Activated naive CD4-positive, alpha-beta T cell treated with anti-CD3 and anti-CD28 coated beads, Interleukin-2, amount 10 ng/mL, durations not matched to agents 7 days and 5 days (primary cell): ENCODE data around the gene DPYSL4.

ENCODE experiments used
- CTCF ChIA-PET: fragments of 350-600 bp; sonication (Branson Sonifier 250); formaldehyde crosslinking; loops from one replicate; lab custom pipeline; 2021; ENCODE audit warnings: antibody characterized with exemption; lab: Charles Lee
- DNase-seq: peaks from one replicate; pipeline ENCODE4 v3.0.0-alpha.2; 2020
- H3K27ac Mint-ChIP-seq: one replicate; pipeline ENCODE4 v1.8.0; 2021; ENCODE audit warnings: mild to moderate bottlenecking, moderate library complexity, mixed read lengths
- H3K27me3 Mint-ChIP-seq: one replicate; pipeline ENCODE4 v1.8.0; 2021; ENCODE audit warnings: mild to moderate bottlenecking, mixed read lengths
- H3K36me3 Mint-ChIP-seq: one replicate; pipeline ENCODE4 v1.8.0; 2021; ENCODE audit warnings: mixed read lengths
- H3K4me1 Mint-ChIP-seq: one replicate; pipeline ENCODE4 v1.8.0; 2021; ENCODE audit warnings: mixed read lengths
- H3K4me3 Mint-ChIP-seq: one replicate; pipeline ENCODE4 v1.8.0; 2021; ENCODE audit warnings: mild to moderate bottlenecking, moderate library complexity, mixed read lengths
- H3K9me3 Mint-ChIP-seq: one replicate; pipeline ENCODE4 v1.8.0; 2021; ENCODE audit warnings: mixed read lengths

The DPYSL4 gene

DNA sequence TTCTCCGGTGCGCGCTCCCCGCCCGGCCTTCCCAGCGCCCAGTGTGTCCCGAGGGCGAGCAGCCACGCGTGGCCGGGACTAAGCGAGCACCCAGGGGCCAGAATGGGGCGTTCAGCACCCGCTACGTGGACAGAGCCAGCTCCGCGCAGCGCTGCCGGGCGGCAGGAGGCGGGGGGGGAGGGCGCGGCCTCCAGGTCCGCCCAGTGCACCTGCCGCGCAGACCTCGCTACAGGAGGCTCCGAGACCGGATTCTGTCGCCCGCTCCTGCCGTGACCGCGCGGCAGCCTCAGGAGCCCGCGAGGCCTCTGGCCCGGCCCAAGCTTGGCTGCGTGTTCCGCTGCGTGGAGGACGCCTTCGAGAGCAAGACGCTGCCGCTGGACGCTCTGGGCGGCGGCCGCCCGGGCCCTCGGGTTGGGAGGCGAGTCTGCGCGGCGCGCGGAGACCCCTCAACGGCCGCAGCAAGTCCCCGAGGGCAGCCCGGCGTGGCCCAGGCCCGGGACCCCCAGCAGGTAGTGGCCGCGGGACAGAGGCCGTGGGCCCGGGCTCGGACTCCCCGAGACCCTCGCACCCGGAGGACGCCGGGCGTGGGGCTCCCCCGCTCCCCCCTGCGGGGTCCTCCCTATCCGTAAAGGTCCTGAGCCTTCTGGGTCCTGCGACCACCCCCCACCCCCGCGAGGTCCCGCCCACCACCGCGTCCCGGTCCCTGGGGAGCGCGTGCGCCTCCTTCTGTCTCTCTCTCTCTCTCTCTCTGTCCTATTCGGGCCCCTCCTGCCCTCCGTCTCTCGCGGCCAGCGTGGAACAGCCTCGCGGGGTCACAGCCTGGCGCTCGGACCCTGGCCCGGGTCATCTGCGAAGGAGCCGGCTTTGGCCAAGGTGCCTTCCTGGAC lies 904 bp upstream of the DPYSL4 start:
- no peaks in the 10 kb centered on the region for H3K9me3 Mint-ChIP-seq
- H3K4me1 Mint-ChIP-seq: peaks cover 10% of the 10 kb centered on the region
- CTCF ChIA-PET: no interaction called here
- H3K36me3 Mint-ChIP-seq: no peaks in the 10 kb centered on the region
- H3K27ac Mint-ChIP-seq: no peak overlapping the region
- peak overlapping the region; percentile 15 for H3K4me3 Mint-ChIP-seq
- H3K27me3 Mint-ChIP-seq: peaks cover 71% of the 10 kb centered on the region
- peak; percentile 80 for DNase-seq

DNA sequence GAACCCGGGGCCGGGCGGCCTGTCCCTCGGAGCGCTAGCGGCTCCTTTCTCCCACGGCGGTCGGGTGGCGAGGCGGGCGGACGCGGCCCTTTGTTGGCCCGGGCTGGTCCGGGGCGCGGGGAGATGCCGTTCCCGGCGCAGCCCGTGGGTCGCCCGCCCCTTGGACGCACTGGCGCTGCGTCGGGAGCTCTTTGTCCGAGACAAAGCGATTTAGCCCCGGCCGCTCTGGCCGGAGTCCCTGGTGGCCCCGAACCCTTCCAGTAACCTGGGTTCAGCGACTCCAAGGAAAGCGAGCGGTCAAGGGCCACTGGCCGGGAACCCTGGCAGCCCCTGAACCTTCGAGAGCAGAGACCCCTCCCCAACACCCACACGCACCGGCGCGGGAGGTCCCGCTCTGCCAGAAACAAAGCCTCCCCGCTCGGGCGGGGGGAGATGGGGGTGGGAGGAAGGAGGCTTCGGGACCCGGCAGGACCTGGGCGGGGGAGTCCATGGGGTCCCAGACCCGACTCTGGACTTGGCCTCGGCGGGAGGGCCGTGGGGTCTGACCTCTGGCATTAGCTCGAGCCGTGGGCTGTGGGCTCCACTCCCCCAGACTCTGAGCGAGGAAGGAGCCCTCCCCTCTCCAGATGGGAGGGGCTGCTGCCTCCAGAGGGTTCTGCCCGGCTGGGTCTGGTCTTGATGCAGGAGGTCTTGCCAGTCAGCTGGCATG lies 836 bp downstream of the DPYSL4 start:
- DNase-seq: no peak
- Mint-ChIP-seq H3K27me3 (peaks cover 61% of the 10 kb centered on the region), H3K27ac (no peak overlapping the region), H3K4me3 (peak overlapping the region; percentile 38), H3K36me3 (no peaks in the 10 kb centered on the region), H3K9me3 (no peaks in the 10 kb centered on the region), H3K4me1 (peaks cover 10% of the 10 kb centered on the region)
- CTCF ChIA-PET: interaction anchor here (0.7 kb wide), 1 partner anchor 25 kb away, joined by 3 read pairs; no protein-coding TSS in a partner anchor

DNA sequence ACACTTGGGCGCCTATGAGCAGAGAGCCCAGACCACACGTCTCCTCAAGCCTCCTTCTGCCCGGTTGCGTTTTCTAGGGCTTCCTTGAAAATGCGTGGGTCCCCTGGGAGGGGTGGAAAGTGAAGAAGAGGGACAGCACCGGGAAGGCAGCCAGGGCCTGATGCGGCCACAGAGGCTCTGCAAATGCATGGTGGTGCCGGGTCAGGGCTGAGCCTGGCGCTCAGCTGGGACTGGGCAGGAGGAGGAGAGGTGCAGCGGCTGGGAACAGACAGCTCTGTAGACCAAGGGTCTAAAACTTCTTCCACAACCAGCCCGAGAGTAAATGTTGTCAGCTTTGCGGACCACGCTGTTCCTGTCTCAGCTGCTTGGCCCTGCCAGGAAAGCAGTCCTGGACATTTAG lies 1.6 kb downstream of the DPYSL4 start:
- H3K9me3 Mint-ChIP-seq: no peaks in the 10 kb centered on the region
- H3K36me3 Mint-ChIP-seq: no peaks in the 10 kb centered on the region
- peak overlapping the region; percentile 38 for H3K4me3 Mint-ChIP-seq
- H3K27ac Mint-ChIP-seq: no peak overlapping the region
- no peak for DNase-seq
- H3K4me1 Mint-ChIP-seq: peaks cover 10% of the 10 kb centered on the region
- H3K27me3 Mint-ChIP-seq: peaks cover 59% of the 10 kb centered on the region
- CTCF ChIA-PET: interaction anchor here (0.7 kb wide), 1 partner anchor 1202 kb away, joined by 3 read pairs; no protein-coding TSS in a partner anchor

DNA sequence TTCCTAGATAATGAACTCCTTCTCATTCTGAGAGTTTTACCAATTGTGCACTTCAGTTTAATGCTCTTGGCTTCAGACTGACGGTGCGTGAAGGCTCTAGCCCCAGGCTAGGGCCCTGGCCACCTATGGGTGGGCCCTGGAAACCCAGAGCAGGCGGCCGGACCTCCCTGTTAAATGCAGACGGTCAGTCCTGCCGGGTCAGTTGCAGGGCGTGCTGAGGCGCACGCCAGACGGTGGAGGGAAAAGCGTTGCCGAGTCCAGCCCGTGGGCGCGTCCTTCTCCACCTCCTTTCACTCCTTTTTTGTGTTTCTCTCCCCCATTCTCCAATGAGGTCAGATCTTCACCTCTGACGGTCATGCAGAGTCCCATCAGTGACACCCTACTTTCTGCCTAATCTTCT lies 2.3 kb downstream of the DPYSL4 start:
- Mint-ChIP-seq H3K27me3 (peaks cover 56% of the 10 kb centered on the region), H3K9me3 (no peaks in the 10 kb centered on the region), H3K4me3 (no peak overlapping the region), H3K36me3 (no peaks in the 10 kb centered on the region), H3K4me1 (peaks cover 10% of the 10 kb centered on the region), H3K27ac (no peak overlapping the region)
- DNase-seq: no peak
- CTCF ChIA-PET: no interaction called here

DNA sequence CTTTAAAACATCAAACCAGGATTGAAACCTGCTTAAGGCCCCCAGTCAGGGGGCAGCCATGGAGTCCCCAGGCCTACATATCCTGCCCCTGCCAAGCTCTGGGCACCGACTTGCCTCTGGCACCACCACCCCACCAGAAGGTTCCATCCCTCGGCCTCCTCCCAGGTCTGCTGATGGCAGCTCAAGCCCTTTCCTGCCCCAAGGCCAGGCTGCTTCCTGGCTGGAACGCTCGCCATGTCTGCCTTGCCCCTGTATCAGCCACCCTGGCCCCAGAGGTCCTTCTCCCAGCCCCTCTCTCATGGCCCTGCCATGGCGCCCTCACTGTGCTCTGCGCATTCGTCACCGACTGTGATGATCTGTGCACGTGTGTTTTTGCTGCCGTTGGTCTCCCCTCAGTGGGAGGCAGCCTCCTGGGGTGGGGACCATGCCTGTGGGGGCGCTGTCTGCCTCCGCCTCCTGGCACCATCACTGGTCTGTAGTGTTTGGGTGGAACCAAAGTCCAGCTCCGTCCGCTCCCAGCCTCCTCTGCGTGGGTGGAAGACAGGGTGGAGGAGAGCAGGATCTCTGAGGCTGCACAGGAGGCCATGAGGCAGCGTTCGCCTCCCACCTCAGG lies 3.2 kb downstream of the DPYSL4 start:
- CTCF ChIA-PET: no interaction called here
- Mint-ChIP-seq H3K4me1 (peaks cover 8% of the 10 kb centered on the region), H3K4me3 (no peak overlapping the region), H3K9me3 (no peaks in the 10 kb centered on the region), H3K27ac (no peak overlapping the region), H3K36me3 (no peaks in the 10 kb centered on the region), H3K27me3 (peaks cover 49% of the 10 kb centered on the region)
- no peak for DNase-seq

DNA sequence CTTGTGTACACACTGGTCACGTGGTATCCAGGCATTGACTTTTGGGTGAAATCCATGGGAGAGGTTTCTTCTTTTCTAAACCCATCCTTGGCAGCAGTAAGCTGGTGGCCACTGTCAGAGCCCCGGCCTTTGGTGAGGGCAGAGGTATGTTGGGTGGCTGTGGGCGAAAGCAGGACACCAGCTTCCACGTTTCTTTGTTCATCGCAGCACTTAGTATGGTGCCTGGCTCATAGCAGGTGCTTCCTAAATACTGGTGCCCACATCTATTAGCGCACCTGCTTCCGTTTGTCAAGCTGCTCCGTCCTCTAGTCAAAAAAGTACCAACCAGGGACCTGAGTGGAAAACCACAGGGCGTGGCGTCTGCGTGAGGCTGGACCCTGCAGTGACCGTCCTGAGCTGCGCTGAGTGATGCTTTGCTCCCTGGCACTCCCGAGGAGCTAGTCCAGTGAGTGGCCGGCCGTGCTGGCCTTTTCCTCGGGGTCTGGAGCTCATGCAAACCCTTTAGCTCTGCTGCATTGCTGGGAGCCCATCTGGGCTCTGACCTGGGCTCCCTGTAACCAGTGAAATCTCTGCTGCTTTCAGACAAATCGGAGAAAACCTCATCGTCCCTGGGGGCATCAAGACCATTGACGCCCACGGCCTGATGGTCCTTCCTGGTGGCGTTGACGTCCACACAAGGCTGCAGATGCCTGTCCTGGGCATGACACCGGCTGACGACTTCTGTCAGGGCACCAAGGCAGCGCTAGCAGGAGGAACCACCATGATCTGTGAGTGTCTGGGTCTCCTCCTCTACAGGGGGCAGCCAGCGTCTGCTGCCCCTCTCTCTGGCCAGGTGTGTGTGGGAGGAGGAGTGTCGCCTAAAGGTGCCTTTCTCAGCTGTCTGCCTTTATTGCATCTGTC lies 5.6 kb downstream of the DPYSL4 start:
- H3K9me3 Mint-ChIP-seq: no peaks in the 10 kb centered on the region
- H3K36me3 Mint-ChIP-seq: no peaks in the 10 kb centered on the region
- H3K27me3 Mint-ChIP-seq: peaks cover 30% of the 10 kb centered on the region
- peaks cover 7% of the 10 kb centered on the region for H3K4me1 Mint-ChIP-seq
- CTCF ChIA-PET: no interaction called here
- no peak for DNase-seq
- H3K4me3 Mint-ChIP-seq: no peak overlapping the region
- no peak overlapping the region for H3K27ac Mint-ChIP-seq

DNA sequence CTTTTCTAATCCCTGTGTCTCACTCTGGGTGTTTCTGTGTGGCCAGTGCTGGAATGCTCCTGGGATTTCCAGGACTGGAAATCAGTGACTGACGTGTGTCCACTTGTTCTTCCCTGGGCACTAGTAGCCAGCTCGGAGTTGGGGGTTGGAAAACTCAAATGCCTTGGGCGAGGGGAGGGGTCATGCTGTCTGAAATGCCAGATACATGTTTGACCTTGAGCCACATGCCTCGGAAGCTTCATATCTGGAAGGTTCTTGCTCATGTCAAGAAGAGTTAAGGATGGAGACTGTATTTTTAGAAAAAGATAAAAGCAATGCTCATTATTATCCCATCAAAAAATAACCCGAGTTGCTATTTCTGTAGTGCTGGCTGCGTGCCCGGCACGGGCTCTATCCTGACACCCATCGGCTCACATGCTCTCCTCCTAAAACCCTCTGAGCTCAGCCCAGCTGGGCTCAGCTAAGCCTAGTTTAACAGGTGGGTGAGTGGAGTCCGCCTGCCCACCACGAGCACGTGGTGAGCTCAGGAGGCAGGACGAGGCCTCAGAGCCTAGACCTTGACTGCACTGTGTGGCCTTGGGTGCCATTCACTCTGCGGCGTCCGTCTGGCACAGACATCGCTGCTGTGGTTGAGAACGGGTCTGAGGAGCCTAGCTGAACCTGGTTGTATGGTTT lies 6.4 kb downstream of the DPYSL4 start:
- Mint-ChIP-seq H3K27me3 (peaks cover 22% of the 10 kb centered on the region), H3K36me3 (no peaks in the 10 kb centered on the region), H3K9me3 (no peaks in the 10 kb centered on the region), H3K4me1 (peaks cover 3% of the 10 kb centered on the region), H3K4me3 (no peak overlapping the region), H3K27ac (no peak overlapping the region)
- DNase-seq: no peak
- CTCF ChIA-PET: no interaction called here

DNA sequence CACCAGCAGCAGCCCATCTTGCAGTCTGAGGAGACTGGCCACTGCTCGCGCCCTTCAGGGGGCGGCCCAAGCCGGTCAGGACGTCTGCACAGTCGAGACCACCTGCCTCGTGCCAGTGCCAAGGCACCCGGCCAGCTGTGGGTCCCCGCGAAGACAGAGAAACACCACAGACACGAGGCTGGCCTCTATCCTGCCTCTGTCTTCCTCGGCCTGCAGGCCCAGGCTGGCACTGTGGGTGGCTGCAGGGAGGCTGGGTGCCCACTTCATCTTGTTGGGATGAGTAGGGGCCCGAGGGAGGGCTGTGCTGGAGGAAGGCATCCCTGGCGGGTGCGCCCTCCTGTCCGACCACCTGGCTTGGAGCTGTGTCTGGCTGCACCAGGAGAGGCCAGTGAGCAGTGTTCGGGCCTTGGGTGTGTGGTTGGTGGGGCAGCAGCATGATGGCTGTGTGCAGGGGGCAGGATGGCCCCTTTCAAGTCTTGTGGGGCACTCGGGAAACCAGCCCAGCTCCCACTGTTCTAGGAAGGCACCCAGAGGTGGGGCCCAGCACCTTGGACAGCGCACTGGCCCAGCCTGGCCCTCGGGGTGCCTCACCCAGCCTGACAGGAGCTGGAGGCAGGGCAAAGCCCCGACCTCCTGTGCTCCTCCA lies 7.3 kb downstream of the DPYSL4 start:
- CTCF ChIA-PET: no interaction called here
- no peak overlapping the region for H3K4me3 Mint-ChIP-seq
- DNase-seq: peak; percentile 66
- no peaks in the 10 kb centered on the region for H3K9me3 Mint-ChIP-seq
- no peaks in the 10 kb centered on the region for H3K36me3 Mint-ChIP-seq
- peaks cover 13% of the 10 kb centered on the region for H3K27me3 Mint-ChIP-seq
- no peak overlapping the region for H3K27ac Mint-ChIP-seq
- H3K4me1 Mint-ChIP-seq: no peaks in the 10 kb centered on the region

DNA sequence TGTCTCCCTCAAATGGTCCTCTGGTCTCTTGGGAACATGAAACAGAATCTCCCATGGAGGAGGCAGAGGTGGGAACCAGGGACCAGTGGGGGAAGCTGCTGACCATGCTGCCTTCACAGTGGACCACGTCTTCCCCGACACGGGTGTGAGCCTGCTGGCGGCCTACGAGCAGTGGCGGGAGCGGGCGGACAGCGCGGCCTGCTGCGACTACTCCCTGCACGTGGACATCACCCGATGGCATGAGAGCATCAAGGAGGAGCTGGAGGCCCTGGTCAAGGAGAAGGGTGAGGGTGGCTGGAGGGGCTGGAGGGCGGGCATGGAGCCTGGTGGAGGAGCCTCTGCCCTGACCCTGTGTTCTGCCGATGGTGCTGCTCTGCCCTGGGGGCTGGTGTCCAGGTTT lies 8.0 kb downstream of the DPYSL4 start:
- no peaks in the 10 kb centered on the region for H3K9me3 Mint-ChIP-seq
- no peaks in the 10 kb centered on the region for H3K36me3 Mint-ChIP-seq
- H3K27ac Mint-ChIP-seq: no peak overlapping the region
- no peak for DNase-seq
- CTCF ChIA-PET: no interaction called here
- H3K4me3 Mint-ChIP-seq: no peak overlapping the region
- peaks cover 2% of the 10 kb centered on the region for H3K4me1 Mint-ChIP-seq
- peaks cover 6% of the 10 kb centered on the region for H3K27me3 Mint-ChIP-seq

DNA sequence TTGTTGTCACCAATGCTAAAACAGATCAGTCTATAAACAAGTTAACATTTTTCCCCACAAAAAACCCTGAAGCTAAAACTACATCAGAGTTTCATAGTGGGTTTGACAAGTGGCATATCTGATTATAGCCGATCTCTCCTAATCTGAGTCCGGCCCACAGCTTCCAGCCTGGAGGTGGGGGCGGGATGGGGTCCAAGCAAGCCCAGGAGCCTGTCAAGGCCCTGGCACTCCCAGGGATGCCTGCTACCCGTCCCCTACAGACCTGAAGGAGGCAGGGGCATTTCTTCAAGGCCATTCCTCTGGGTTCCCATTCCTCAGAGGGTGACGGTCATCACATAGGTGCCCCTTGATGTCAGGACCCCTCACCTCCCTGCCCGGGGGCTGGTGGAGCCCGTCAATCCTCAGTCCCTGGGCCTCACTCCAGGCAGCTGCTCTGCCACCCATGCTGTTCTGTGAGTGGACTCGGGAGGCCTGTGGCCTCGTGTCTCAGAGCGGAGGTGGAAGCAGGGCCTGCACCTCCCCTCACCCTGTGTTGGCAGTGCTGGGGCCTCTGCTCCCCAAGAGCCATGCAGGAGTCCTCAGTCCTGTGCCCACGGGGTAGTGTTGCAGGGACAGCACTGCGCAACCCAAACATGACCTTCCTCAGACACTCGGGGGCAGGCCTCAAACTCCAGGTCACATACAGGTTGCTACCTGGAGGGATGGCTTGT lies 8.8 kb downstream of the DPYSL4 start:
- Mint-ChIP-seq H3K27ac (no peak overlapping the region), H3K4me3 (no peak overlapping the region), H3K9me3 (no peaks in the 10 kb centered on the region), H3K4me1 (peaks cover 2% of the 10 kb centered on the region), H3K27me3 (no peaks in the 10 kb centered on the region), H3K36me3 (no peaks in the 10 kb centered on the region)
- CTCF ChIA-PET: no interaction called here
- DNase-seq: no peak

DNA sequence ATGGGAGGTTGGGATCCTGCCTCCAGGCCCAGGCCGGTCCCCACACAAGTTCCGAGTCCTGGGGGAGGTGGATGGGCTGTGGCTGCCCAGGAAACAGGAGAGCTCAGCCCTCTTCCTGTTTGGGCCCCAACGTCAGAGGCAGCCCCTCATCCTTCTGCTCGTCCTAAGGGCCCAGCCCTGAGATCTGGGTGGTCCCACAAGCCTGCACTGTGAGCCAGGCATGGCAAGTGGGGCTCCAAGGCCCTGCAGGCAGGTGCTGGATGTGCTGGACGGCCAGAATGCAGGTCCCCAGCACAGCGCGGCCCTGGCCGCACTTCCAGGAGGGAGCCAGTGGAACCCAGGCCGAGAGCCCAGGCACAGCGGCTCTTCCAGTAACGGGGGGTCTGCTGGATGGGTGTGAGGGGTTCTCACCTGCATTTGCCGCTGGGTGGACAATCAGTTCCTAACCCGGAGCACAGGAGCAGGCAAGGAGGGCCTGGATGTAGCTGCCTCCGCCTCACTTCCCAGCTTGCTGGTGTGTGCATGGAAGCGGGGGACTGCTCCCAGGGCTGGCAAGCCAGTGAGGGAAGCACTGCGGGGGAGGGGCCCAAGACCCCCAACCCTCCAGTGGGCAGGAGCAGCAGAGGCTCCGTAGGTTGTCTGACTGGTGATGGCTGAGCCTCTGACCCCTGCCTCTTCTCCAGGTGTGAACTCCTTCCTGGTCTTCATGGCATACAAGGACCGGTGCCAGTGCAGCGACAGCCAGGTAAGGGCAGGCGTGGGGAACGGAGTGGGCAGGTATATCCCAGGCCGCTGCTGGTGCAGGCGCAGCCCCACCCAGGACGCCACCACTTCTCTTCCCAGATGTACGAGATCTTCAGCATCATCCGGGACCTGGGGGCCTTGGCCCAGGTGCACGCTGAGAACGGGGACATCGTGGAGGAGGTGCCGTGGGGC lies 9.7 kb downstream of the DPYSL4 start:
- H3K27ac Mint-ChIP-seq: no peak overlapping the region
- no peaks in the 10 kb centered on the region for H3K27me3 Mint-ChIP-seq
- H3K4me3 Mint-ChIP-seq: no peak overlapping the region
- CTCF ChIA-PET: no interaction called here
- no peak for DNase-seq
- H3K9me3 Mint-ChIP-seq: no peaks in the 10 kb centered on the region
- no peaks in the 10 kb centered on the region for H3K36me3 Mint-ChIP-seq
- H3K4me1 Mint-ChIP-seq: peaks cover 2% of the 10 kb centered on the region
